Thyroid gland (tissue), 4 donors: Measurements from ENCODE around the gene PMEPA1.

ENCODE experiments used
- CTCF ChIP-seq, 6 experiments: fragments of 200-600 bp in 3 of 6; fragments of 450-650 bp in 3 of 6; sonication (generic) in 3 of 6; IDR thresholded peaks; one replicate each; pipeline ENCODE4 v1.5.1; 2016 to 2019; ENCODE audit warnings: antibody characterized with exemption in 6 of 6, mild to moderate bottlenecking in 2 of 6, inconsistent platforms in 1 of 6, moderate library complexity in 1 of 6
- POLR2A ChIP-seq, 2 donors: fragments of 450-650 bp; IDR thresholded peaks; one replicate each; pipeline ENCODE4 v1.6.1; 2017; ENCODE audit warnings: antibody characterized with exemption in 2 of 2, mild to moderate bottlenecking in 2 of 2, moderate library complexity in 1 of 2

DNA sequence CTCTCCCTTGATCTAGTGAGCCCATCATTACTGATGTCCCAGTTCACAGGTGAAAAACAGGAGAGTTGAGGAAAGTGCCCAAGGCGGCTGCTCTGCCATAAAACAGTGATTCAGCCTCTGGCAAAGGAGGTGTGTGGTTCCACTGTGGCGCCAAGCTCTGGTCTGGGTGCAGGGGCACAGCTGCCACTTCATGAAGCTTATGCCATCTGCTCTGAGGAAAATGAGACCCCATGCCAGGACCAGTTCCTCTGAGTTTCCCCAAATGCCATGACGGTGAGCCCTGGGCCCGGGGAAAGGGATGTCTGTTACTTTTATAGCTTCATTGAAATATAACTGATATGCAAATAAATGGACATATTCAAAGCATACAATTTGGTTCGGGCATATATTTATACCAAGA lies 55.9 kb downstream of the PMEPA1 start:
- TF ChIP-seq CTCF (IDR thresholded peaks at IDR 0.05) (no peak), POLR2A (IDR thresholded peaks at IDR 0.05) (no peak)
